Endothelial cell of umbilical vein (primary cell): ENCODE results near the gene PHLDB2. TPM values are rescaled to one million over a fixed set of nuclear protein-coding genes. Genes with fewer than 3 reads are reported as not detected.

Source experiments
- BruUV-seq: library from RNA; stranded (reverse); fragments of 400-500 nt; replicated peaks from 2 replicates; lab custom pipeline; 2021; lab: Mats Ljungman, UMichigan
- CTCF ChIA-PET: fragments of 300-600, 350-600 bp; sonication (Branson Sonifier 250); formaldehyde crosslinking; loops from one replicate; lab custom pipeline; 2021; ENCODE audit warnings: antibody characterized with exemption, inconsistent platforms; lab: Charles Lee
- POLR2A ChIA-PET: fragments of 300-600, 350-600 bp; sonication (Branson Sonifier 250); formaldehyde crosslinking; loops from one replicate; lab custom pipeline; 2021; ENCODE audit warnings: antibody characterized with exemption, inconsistent platforms; lab: Charles Lee
- DNase-seq: peaks from one replicate; pipeline ENCODE4 v3.0.0-alpha.2; 2011; ENCODE audit warnings: low read depth, low spot score
- FAIRE-seq: peaks from 2 replicates; lab custom pipeline; 2011; peaks lifted over from hg19 to GRCh38; lab: Jason Lieb, UNC
- H2AFZ ChIP-seq: 2 replicates; pipeline ENCODE4 v1.6.0; 2012; ENCODE audit warnings: low read depth, low read length, control low read depth, inconsistent platforms
- H3K27ac ChIP-seq: 2 replicates; pipeline ENCODE4 v1.5.1; 2011; ENCODE audit warnings: low read depth, mild to moderate bottlenecking, control low read depth, low read length, moderate library complexity; ENCODE audit not compliant: insufficient read depth
- H3K27me3 ChIP-seq, 2 experiments: 2 replicates each; pipeline versions ENCODE4 v1.6.0 to v1.6.1; 2011; ENCODE audit warnings: low read length in 2 of 2, mixed read lengths in 1 of 2; ENCODE audit not compliant: control insufficient read depth in 2 of 2, insufficient read depth in 2 of 2
- H3K36me3 ChIP-seq, 2 experiments: 2 replicates in 1 of 2; 3 replicates in 1 of 2; pipeline ENCODE4 v1.5.1; 2011; ENCODE audit warnings: low read length in 2 of 2, mild to moderate bottlenecking in 1 of 2, moderate library complexity in 1 of 2; ENCODE audit not compliant: control insufficient read depth in 2 of 2, insufficient read depth in 2 of 2; ENCODE audit errors: extremely low read depth in 1 of 2
- H3K4me1 ChIP-seq: 3 replicates; pipeline ENCODE4 v1.5.1; 2011; ENCODE audit warnings: mild to moderate bottlenecking, low read length; ENCODE audit not compliant: control insufficient read depth, insufficient read depth; ENCODE audit errors: extremely low read depth
- H3K4me2 ChIP-seq: 2 replicates; pipeline ENCODE4 v1.6.1; 2011; ENCODE audit warnings: low read length, control low read depth, mixed read lengths; ENCODE audit not compliant: insufficient read depth
- H3K4me3 ChIP-seq, 3 experiments: fragments of 200-600 bp in 1 of 3; sonication (generic), shearing (Covaris generic) in 1 of 3; replicated peaks in 1 of 3; 2 replicates each; pipeline ENCODE4 v1.5.1; 2011 to 2016; ENCODE audit warnings: control low read depth in 3 of 3, low read length in 3 of 3, mild to moderate bottlenecking in 2 of 3, inconsistent platforms in 1 of 3, low read depth in 1 of 3, moderate library complexity in 1 of 3; ENCODE audit not compliant: insufficient read depth in 1 of 3
- H3K79me2 ChIP-seq: 2 replicates; pipeline ENCODE4 v1.6.0; 2012; ENCODE audit warnings: low read length, inconsistent platforms; ENCODE audit not compliant: control insufficient read depth, insufficient read depth
- H3K9ac ChIP-seq: replicated peaks from 2 replicates; pipeline ENCODE3; 2011; ENCODE audit warnings: low read length, control low read depth; ENCODE audit not compliant: insufficient read depth; ENCODE audit errors: extremely low read depth
- H3K9me1 ChIP-seq: replicated peaks from 3 replicates; pipeline ENCODE4 v1.6.0; 2011; ENCODE audit warnings: mild to moderate bottlenecking, low read length; ENCODE audit not compliant: control insufficient read depth, insufficient read depth; ENCODE audit errors: extremely low read depth
- H3K9me3 ChIP-seq: replicated peaks from 2 replicates; pipeline ENCODE4 v1.5.1; 2012; ENCODE audit warnings: low read length, inconsistent platforms; ENCODE audit not compliant: control insufficient read depth, insufficient read depth
- H4K20me1 ChIP-seq: replicated peaks from 2 replicates; pipeline ENCODE3; 2011; ENCODE audit warnings: mild to moderate bottlenecking, low read length; ENCODE audit not compliant: control insufficient read depth, insufficient read depth; ENCODE audit errors: extremely low read depth
- CTCF ChIP-seq, 2 donors: IDR thresholded peaks; 1 replicate in 1 of 2; 2 replicates in 1 of 2; pipeline ENCODE4 v1.5.1; 2011; ENCODE audit warnings: low read length in 2 of 2, mild to moderate bottlenecking in 2 of 2, moderate library complexity in 2 of 2, control low read depth in 1 of 2, inconsistent platforms in 1 of 2, low read depth in 1 of 2; ENCODE audit not compliant: insufficient read depth in 1 of 2; ENCODE audit errors: extremely low read depth in 1 of 2
- EZH2 ChIP-seq: IDR thresholded peaks from 2 replicates; pipeline ENCODE4 v1.6.1; 2012; ENCODE audit warnings: borderline replicate concordance, low read depth, mild to moderate bottlenecking, moderate library complexity, low read length, inconsistent platforms; ENCODE audit not compliant: severe bottlenecking
- FOS ChIP-seq: IDR thresholded peaks from 2 replicates; pipeline ENCODE4 v1.6.1; 2011; ENCODE audit warnings: mild to moderate bottlenecking, low read length, moderate library complexity, borderline replicate concordance; ENCODE audit not compliant: insufficient read depth
- GATA2 ChIP-seq: IDR thresholded peaks from 2 replicates; pipeline ENCODE4 v1.7.0; 2011; ENCODE audit warnings: low read depth, mild to moderate bottlenecking, moderate library complexity, mixed read lengths, low read length; ENCODE audit not compliant: insufficient read length, insufficient read depth
- JUN ChIP-seq: IDR thresholded peaks from 2 replicates; pipeline ENCODE4 v1.6.1; 2011; ENCODE audit warnings: borderline replicate concordance, low read depth; ENCODE audit not compliant: insufficient read length, insufficient read depth
- MYC ChIP-seq: IDR thresholded peaks from one replicate; pipeline ENCODE4 v1.6.1; 2011; ENCODE audit warnings: mild to moderate bottlenecking, low read depth, low read length
- POLR2A ChIP-seq: IDR thresholded peaks from 2 replicates; pipeline ENCODE4 v1.6.1; 2012; ENCODE audit warnings: low read depth, mild to moderate bottlenecking, control low read depth, low read length
- POLR2AphosphoS5 ChIP-seq: IDR thresholded peaks from 2 replicates; pipeline ENCODE4 v1.6.1; 2012; ENCODE audit warnings: low read depth, mild to moderate bottlenecking, control low read depth, low read length, moderate library complexity; ENCODE audit not compliant: insufficient read depth
- dilution Hi-C: fragments of 300-500 bp; cut with MboI; formaldehyde crosslinking; loops from one replicate; pipeline ENCODE4 v1.15.0; 2019; ENCODE audit warnings: low sequenced_read_pairs; ENCODE audit not compliant: extremely low pct_ligation_motif_present
- intact Hi-C: fragments of 100-400 bp; cut with micrococcal nuclease; formaldehyde crosslinking; loops from one replicate; pipeline ENCODE4 v1.10.0; 2022
- polyA plus RNA-seq, 4 experiments: library from polyadenylated mRNA; depleted of rRNA in 3 of 4; stranded (reverse) in 3 of 4; unstranded in 1 of 4; fragments of >200 nt; gene quantifications; 2 replicates each; pipeline versions ENCODE4 v1.2.1 to v1.2.3, GENCODE V29; 2011 to 2012; ENCODE audit warnings: missing spikeins in 1 of 4
- total RNA-seq: library from RNA; stranded (reverse); gene quantifications from 2 replicates; pipeline ENCODE4 v1.2.3, GENCODE V29; 2021
- TF ChIP-seq, protein P1 (sequence below): IDR thresholded peaks from 2 replicates; pipeline ENCODE4 v1.6.1; 2011; ENCODE audit not compliant: insufficient read depth, insufficient read length

The PHLDB2 gene
- total and polyA plus RNA-seq, 2 donors (not counting 3 experiments of a cell fraction or from before 2014, with no cell fraction given), result 22.4 to 104 TPM

- peaks cover 0 to 6% of the 10 kb centered on the region in 2 experiments for H3K36me3 ChIP-seq
- no peaks in the 10 kb centered on the region for H3K9me3 ChIP-seq
- no peak for TF ChIP-seq POLR2AphosphoS5
- no peak for TF ChIP-seq POLR2A
- no peak for TF ChIP-seq EZH2
- TF ChIP-seq GATA2, result no peak
- no peak for TF ChIP-seq MYC
- TF ChIP-seq, protein P1, sequence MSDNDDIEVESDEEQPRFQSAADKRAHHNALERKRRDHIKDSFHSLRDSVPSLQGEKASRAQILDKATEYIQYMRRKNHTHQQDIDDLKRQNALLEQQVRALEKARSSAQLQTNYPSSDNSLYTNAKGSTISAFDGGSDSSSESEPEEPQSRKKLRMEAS, result no peak
- TF ChIP-seq JUN, result no peak
- no peak for TF ChIP-seq FOS
- no peak for TF ChIP-seq CTCF (IDR thresholded peaks at IDR 0.05; ENCODE audit: extremely low read depth in 1 of 2, insufficient read depth in 1 of 2, low read depth in 1 of 2, low read length in 2 of 2)
- peaks cover 51% of the 10 kb centered on the region for H3K79me2 ChIP-seq
- peak overlapping the region; percentile 44 for H3K4me2 ChIP-seq
- H3K9ac ChIP-seq, result peak overlapping the region; percentile 17
- CTCF ChIA-PET, result interaction anchor here (1.6 to 9.8 kb wide), 3 partner anchors 56 to 186 kb away, joined by 4 to 239 read pairs (median 9); no protein-coding TSS in a partner anchor
- FAIRE-seq (no peak), DNase-seq (peak; percentile 55)
- no peaks in the 10 kb centered on the region for H3K9me1 ChIP-seq
- H4K20me1 ChIP-seq, result no peaks in the 10 kb centered on the region
- intact Hi-C loops, result loop anchor here (2.0 kb wide), 1 partner anchor 31 kb away; no protein-coding TSS in a partner anchor
- H3K4me3 ChIP-seq, result no peak overlapping the region
- dilution Hi-C loops, result no loop called here
- H3K27me3 ChIP-seq, result no peaks in the 10 kb centered on the region
- H3K4me1 ChIP-seq, result peaks cover 31% of the 10 kb centered on the region
- no TSS peak for BruUV-seq
- H3K27ac ChIP-seq, result peak overlapping the region; percentile 91
- POLR2A ChIA-PET, result no interaction called here
- H2AFZ ChIP-seq, result no peak overlapping the region
These were observed 42.6 kb downstream of the PHLDB2 start for GRCh38 chr3:111901637-111902036.
